HepG2 (cell line): Measurements from ENCODE around the gene PRSS8. TPM values are rescaled to one million over a fixed set of nuclear protein-coding genes. Genes with fewer than 3 reads are reported as not detected.

Experiments used
- ARID5B ChIP-seq: IDR thresholded peaks from 2 replicates; pipeline ENCODE4 v1.4.0; 2020; ENCODE audit warnings: mild to moderate bottlenecking, missing genetic modification reagents
- CBX2 ChIP-seq, 2 experiments: fragments of 200-600 bp in 1 of 2; sonication (generic); formaldehyde crosslinking in 1 of 2; IDR thresholded peaks; 2 replicates each; pipeline versions ENCODE4 v1.7.0 to v1.8.1; 2018 to 2022; ENCODE audit warnings: low read depth in 2 of 2, low read length in 1 of 2, mild to moderate bottlenecking in 1 of 2, missing genetic modification reagents in 1 of 2
- DDIT3 ChIP-seq: sonication (generic); formaldehyde crosslinking; IDR thresholded peaks from 2 replicates; pipeline ENCODE4 v1.4.0; 2020; ENCODE audit warnings: mild to moderate bottlenecking, missing genetic modification reagents
- DNMT1 ChIP-seq: sonication (generic); formaldehyde crosslinking; IDR thresholded peaks from 2 replicates; pipeline ENCODE4 v1.5.1; 2020; ENCODE audit warnings: mild to moderate bottlenecking, missing genetic modification reagents
- ESRRA ChIP-seq: sonication (generic); formaldehyde crosslinking; IDR thresholded peaks from 2 replicates; pipeline ENCODE4 v1.5.1; 2020; ENCODE audit warnings: mild to moderate bottlenecking, low read depth, missing genetic modification reagents
- MED13 ChIP-seq: sonication (generic); formaldehyde crosslinking; IDR thresholded peaks from 2 replicates; pipeline ENCODE4 v1.5.0; 2020; ENCODE audit warnings: missing genetic modification reagents
- RAD51 ChIP-seq: fragments of 450-650 bp; IDR thresholded peaks from 2 replicates; pipeline ENCODE4 v1.6.1; 2016; ENCODE audit warnings: borderline replicate concordance
- RARA ChIP-seq: IDR thresholded peaks from 2 replicates; pipeline ENCODE4 v1.6.1; 2016; ENCODE audit warnings: missing genetic modification reagents, missing compliant biosample characterization
- SCMH1 ChIP-seq: sonication (generic); formaldehyde crosslinking; IDR thresholded peaks from 2 replicates; pipeline ENCODE4 v1.9.0; 2021; ENCODE audit warnings: missing genetic modification reagents, mild to moderate bottlenecking, borderline replicate concordance
- SNAI1 ChIP-seq: sonication (generic); formaldehyde crosslinking; IDR thresholded peaks from 2 replicates; pipeline ENCODE4 v1.5.0; 2020; ENCODE audit warnings: mild to moderate bottlenecking, missing genetic modification reagents, borderline replicate concordance
- SNAPC5 ChIP-seq: sonication (generic); formaldehyde crosslinking; IDR thresholded peaks from 2 replicates; pipeline ENCODE4 v1.8.1; 2023; ENCODE audit warnings: mild to moderate bottlenecking, missing genetic modification reagents, borderline replicate concordance
- STAT5B ChIP-seq: sonication (generic); formaldehyde crosslinking; IDR thresholded peaks from 2 replicates; pipeline ENCODE4 v1.4.0; 2020; ENCODE audit warnings: missing genetic modification reagents
- UBTF ChIP-seq: sonication (generic); formaldehyde crosslinking; IDR thresholded peaks from 2 replicates; pipeline ENCODE4 v1.4.0; 2020; ENCODE audit warnings: mild to moderate bottlenecking, missing genetic modification reagents
- ZBTB42 ChIP-seq: sonication (generic); formaldehyde crosslinking; IDR thresholded peaks from 2 replicates; pipeline ENCODE4 v1.5.0; 2020; ENCODE audit warnings: mild to moderate bottlenecking, missing genetic modification reagents
- ZBTB43 ChIP-seq: sonication (generic); formaldehyde crosslinking; conservative IDR thresholded peaks from 2 replicates; pipeline ENCODE4 v1.4.0; 2020; ENCODE audit warnings: missing genetic modification reagents
- ZNF597 ChIP-seq: sonication (generic); formaldehyde crosslinking; IDR thresholded peaks from 2 replicates; pipeline ENCODE4 v1.5.0; 2020; ENCODE audit warnings: missing genetic modification reagents
- ZNF639 ChIP-seq: conservative IDR thresholded peaks from 2 replicates; pipeline ENCODE4 v1.6.1; 2018; ENCODE audit warnings: missing genetic modification reagents
- ZNF761 ChIP-seq: sonication (generic); formaldehyde crosslinking; conservative IDR thresholded peaks from 2 replicates; pipeline ENCODE4 v1.4.0; 2020; ENCODE audit warnings: mild to moderate bottlenecking, missing genetic modification reagents
- polyA plus RNA-seq, 8 experiments: library from polyadenylated mRNA; depleted of rRNA in 3 of 8; stranded (reverse) in 7 of 8; unstranded in 1 of 8; fragments of >200 nt; fragmentation: Illumina TruSeq in 4 of 8; extraction: Trizol in 4 of 8; gene quantifications; 2 replicates each; pipeline versions ENCODE4 v1.2.1 to v1.2.3, GENCODE V29; 2011 to 2016; ENCODE audit warnings: low read depth in 4 of 8, missing spikeins in 1 of 8, mixed read lengths in 1 of 8; ENCODE audit not compliant: insufficient read depth in 1 of 8
- total RNA-seq, 5 experiments: library from RNA; depleted of rRNA; stranded (reverse); fragments of >200 nt; fragmentation: Illumina TruSeq; extraction: Trizol; gene quantifications; 2 replicates each; pipeline ENCODE4 v1.2.3, GENCODE V29; 2016; ENCODE audit warnings: low read depth in 1 of 5

Gene PRSS8
- total and polyA plus RNA-seq, 2 of the 13 experiments (the other 11 are each of a cell fraction or from before 2014, with no cell fraction given): 2.6 to 7.2 TPM

- TF ChIP-seq ZBTB43 (peak; percentile 30; the same call in 1 of the 2 replicates), UBTF (CRISPR knock-in tag) (peak; percentile 32; the same call in 1 of the 2 replicates), DDIT3 (CRISPR knock-in tag) (no peak), ARID5B (CRISPR knock-in tag) (peak; percentile 19), ZBTB42 (CRISPR knock-in tag) (0 out of 2 replicates have a peak, but pooled peaks have one; percentile 8), ZNF761 (CRISPR knock-in tag) (no peak), ZNF639 (CRISPR knock-in tag) (no peak; the same call in 1 of the 2 replicates), CBX2 (IDR thresholded peaks at IDR 0.05; ENCODE audit: low read depth, low read length) (no peak), CBX2 (CRISPR knock-in tag; IDR thresholded peaks at IDR 0.05; ENCODE audit: low read depth) (no peak), SCMH1 (CRISPR knock-in tag) (no peak), STAT5B (CRISPR knock-in tag) (no peak), DNMT1 (CRISPR knock-in tag) (peak; percentile 59; the same call in 1 of the 2 replicates), RARA (CRISPR knock-in tag) (peak; percentile 45; the same call in 1 of the 2 replicates), MED13 (CRISPR knock-in tag) (no peak), ESRRA (CRISPR knock-in tag) (no peak), ZNF597 (CRISPR knock-in tag) (no peak), RAD51 (no peak), SNAI1 (CRISPR knock-in tag) (peak; percentile 84), SNAPC5 (CRISPR knock-in tag) (no peak)
Measured at GRCh38 chr16:31108035-31108793, 27.3 kb downstream of the PRSS8 start, which contains the start of gene BCKDK (continued).
